Glomerular visceral epithelial cell (primary cell): ENCODE data around the gene ABHD1.
A peak's percentile ranks its signal among the peaks of the same experiment; 100 is the strongest.
"Not testable (repeated sequence)": the region's sequence is repeated elsewhere in the genome, so short reads cannot be mapped to it uniquely, and the experiment has no call there.

Experiments
- DNase-seq: peaks from one replicate; pipeline ENCODE4 v3.0.0-alpha.2; 2016; ENCODE audit errors: extremely low spot score

The ABHD1 gene

DNA sequence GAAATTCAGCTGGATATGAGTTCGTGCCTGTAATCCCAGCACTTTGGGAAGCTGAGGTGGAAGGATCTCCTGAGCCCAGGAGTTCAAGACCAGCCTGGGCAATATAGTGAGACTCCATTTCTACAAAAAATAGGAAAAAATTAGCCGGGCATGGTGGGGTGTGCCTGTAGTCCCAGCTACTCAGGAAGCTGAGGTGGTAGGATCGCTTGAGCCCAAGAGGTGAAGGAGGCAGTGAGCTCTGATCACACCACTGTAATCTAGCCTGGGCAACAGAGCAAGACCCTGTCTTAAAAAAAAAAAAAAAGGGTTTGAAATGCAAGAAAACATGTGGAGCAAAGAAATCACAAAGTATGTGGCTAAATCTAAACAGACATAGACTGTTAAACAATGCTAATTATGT lies 14.5 kb upstream of the ABHD1 start:
- DNase-seq: no peak

DNA sequence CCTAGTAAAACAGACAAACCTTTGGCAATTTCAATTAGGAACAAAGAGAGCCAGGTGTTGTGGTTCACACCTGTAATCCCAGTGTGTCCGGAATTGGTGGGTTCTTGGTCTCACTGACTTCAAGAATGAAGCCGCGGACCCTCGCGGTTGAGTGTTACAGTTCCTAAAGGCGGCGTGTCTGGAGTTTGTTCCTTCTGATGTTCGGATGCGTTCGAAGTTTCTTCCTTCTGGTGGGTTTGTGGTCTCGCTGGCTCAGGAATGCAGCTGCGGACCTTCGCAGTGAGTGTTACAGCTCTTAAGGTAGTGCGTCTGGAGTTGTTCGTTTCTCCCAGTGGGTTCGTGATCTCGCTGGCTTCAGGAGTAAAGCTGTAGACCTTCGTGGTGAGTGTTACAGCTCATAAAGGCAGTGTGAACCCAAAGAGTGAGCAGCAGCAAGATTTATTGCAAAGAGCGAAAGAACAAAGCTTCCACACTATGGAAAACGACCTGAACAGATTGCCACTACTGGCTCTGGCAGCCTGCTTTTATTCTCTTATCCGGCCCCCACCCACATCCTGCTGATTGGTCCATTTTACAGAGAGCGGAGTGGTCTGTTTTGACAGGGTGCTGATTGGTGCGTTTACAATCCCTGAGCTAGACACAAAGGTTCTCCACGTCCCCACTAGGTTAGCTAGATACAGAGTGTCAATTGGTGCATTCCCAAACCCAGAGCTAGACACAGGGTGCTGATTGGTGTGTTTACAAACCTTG lies 12.8 kb upstream of the ABHD1 start:
- not testable (repeated sequence) for DNase-seq

DNA sequence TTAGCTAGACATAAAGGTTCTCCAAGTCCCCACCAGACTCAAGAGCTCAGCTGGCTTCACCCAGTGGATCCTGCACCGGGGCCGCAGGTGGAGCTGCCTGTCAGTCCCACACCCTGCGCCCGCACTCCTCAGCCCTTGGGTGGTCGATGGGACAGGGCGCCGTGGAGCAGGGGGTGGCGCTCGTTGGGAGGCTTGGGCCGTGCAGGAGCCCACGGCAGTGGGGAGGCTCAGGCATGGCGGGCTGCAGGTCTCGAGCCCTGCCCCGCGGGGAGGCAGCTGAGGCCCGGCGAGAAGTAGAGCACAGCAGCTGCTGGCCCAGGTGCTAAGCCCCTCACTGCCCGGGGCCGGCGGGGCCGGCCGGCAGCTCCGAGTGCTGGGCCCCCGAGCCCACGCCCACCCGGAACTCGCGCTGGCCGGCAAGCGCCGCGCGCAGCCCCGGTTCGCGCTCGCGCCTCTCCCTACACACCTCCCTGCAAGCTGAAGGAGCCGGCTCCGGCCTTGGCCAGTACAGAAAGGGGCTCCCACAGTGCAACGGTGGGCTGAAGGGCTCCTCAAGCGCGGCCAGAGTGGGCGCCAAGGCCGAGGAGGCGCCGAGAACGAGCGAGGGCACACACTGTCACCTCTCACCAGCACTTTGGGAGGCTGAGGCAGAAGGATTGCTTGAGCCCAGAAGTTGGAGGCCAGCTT lies 12.1 kb upstream of the ABHD1 start:
- not testable (repeated sequence) for DNase-seq

DNA sequence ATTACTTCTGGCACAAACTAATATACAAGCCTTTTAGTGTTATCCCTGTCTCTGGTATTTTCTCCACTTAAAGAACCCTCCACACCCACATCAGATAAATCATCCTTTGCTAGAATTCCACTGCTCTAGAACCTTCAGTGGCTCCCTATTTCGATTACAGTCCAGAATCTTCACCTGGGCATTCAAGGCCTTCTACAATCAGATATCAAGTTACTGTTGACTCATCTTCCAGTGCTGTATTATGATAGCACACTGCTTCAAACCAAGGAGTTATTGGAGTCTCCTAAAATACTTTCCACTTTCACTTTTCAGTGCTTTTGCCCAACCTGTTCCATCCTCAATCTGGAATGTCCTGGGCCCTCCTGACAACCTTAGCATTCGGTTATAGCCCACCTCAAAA lies 8.1 kb upstream of the ABHD1 start:
- DNase-seq: no peak

DNA sequence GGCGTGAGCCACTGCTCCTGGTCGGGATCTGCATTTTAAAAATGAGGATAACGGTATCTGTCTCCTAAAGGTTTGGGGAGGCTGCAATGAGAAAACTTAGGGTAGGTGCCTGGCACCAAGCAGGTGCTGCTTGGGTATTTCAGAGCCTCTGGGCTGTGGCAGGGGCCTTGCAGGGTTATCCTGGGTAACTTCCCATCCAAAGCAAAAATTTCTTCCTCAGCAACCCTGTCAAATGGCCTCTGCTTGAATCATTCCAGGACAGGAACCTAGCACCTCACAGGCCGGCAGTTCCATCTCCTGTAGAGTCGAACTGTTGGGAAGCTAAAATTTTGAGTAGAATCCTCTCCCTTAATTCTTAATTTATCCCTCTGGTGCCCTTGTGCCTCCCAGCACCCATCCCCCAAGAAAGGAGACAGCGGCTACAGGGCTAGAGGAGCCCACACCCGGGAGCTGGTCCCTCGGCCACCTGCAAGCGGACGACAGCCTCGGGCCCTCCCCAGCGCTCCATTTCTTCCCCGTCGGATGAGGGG lies 5.6 kb upstream of the ABHD1 start:
- no peak for DNase-seq

DNA sequence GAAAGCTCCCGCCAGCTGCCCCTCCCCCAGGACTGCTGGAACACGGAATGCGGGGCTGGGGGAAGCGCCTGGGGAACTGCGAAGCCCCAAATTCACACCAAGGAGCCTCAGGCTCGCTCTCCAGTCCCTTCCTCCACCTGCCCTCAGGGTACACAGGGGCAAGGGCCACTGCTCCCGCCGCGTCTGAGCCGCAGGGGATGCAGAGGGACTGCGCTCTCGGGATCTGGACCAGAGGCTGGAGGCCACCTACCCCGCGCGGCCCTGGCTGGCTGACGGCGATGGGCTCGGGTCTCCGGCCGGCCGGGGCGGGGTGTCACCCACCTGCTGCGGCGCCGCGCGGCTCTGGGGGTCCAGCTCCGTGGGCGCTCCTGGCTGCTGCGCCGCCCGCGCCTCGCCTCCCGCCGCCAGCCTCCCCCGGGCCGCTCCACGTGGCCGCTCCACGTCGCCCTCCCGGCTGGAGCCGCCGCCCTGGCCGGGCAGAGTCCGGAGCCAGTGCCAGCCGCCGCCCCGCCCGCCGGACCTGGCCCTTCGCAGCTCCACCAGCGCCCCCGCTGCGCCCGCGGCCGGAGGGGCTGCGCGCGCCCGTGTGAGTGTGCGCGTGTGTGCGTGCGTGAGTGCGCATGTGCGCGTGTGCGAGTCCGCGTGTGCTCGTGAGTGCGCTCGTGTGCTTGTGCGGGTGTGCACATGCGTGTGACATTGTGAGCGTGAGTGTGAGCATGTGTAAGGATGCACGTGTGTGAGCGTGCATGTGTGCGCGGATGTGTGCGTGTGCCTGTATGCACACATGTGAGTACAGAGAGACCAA lies 4.9 kb upstream of the ABHD1 start, which contains the start of gene CGREF1:
TSS of gene CGREF1 (minus strand) at position 604 of the 805 bp plus-strand sequence. CDS start 14,762 bp downstream, outside the sequence.
- no peak for DNase-seq

DNA sequence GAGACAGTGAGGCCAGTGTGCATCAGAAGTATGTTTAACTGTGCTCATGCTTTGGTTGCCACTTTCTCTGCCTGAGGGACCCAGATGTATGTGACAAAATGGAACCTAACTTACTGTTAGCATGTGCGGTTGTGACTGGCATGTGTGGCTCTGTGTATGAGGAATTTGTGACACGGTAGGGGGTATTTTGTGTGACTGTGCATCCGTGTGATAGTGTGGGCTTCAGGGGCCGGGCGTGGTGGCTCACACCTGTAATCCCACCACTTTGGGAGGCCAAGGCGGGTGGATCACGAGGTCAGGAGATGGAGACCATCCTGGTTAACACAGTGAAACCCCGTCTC lies 4.3 kb upstream of the ABHD1 start:
- not testable (repeated sequence) for DNase-seq

DNA sequence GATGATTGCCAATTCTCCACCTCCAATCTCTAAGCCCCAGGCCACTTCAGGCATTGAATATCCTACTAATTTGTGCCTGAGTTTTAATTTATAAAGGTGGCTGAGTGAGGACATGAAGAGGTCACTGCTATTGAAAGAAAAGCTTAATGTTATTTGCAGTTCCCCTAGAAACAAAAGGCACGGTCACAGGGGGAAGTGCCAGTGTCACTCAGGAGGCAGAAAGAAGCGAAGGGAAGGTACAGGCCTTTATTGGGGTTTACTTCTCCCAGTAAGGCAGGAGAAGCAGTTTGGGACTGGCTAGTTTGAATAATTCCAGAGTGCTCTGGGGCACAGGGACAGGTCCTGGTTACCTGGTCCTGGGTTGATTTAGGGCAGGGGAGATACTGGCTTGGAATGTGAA lies 1.7 kb upstream of the ABHD1 start:
- no peak for DNase-seq

DNA sequence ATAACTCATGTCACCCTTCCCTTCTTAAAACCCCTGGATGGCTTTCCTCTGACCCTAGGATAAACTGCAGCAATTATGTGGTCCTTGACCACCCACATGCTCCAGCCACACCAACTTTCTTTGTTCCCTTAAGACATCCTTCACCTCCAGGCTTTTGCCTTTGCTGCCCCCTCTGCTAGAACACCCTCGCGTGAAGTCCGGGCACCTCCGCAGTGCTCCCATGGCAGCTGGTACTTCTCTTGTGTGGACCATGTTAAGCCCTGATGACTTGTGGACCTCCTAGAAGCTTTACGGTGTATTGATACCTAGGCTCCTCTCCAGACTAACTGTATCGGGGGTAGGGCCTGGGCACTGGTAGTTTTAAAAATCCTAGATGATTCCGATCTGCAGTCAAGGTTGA lies 824 bp upstream of the ABHD1 start:
- DNase-seq: no peak

DNA sequence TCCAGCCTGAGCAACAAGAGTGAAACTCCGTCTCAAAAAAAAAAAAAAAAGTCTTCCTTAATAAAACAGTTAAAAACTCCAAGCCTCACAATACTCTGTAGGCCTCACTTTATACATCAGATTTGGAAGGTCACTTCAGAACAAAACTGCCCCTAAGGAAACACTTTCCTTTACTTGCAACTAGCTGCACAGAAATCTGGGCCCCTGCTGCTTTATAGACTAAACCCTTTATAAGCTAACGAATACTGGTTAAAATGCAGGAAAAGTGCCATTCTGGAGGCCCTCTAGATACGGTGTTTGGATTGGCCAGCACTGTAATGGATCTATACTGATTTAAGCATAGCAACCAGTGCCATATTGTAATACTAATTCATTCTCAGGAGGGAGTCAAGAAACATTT lies 1.5 kb downstream of the ABHD1 start:
- no peak for DNase-seq

DNA sequence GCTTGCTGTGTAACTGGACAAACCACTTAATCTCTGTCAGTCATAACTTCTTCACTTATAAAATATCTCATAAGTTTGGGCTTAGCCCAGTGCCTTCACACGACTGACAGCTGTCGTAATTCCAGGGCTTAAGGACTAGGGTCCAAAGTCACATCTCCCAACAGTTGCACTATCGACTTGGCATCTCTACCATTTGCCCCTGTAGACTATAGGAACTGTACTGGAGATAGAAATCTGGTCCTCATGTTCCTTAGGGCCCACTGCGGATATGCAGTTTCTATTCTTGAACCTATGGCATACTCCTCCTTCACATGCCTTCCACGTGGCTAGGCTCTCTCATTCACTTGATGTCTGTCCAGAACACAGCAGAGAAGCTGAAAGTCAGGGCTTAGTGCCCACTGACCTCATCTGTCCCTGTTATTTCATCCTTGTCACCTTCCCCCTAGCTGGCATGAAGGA lies 2.7 kb downstream of the ABHD1 start:
- no peak for DNase-seq

DNA sequence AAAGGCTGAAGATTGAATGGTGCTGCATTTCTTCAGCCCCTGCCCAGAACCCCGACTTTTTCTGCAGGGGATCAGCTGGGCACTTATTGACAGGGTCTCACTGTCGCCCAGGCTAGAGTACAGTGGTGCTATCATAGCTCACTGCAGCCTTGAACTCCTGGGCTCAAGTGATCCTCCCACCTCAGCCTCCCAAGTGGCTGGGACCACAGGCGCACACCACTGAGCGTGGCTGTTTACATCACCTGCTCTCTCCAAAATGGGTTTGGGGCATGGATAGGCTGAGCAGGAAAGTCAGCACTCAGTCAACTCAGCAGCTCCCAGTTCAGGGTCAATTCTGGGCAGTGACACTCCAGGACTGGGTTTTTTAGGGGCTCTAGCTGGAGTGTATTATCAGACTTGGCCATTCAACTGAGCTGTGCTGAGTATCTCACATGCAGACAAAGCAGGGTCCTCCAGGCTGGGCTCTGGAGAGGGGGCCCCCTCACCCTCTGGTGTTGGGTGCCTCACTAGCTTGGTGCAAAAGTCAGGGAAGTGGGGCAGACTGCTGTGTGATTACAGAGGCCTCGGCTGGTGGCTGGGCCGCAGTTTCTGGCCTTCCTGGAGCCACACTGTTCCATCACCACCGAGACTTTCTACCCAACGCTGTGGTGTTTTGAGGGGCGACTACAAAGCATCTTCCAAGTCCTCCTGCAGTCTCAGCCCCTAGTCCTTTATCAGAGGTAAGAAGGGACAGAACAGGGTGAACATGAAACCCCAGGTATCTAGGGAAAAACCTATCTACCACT lies 4.5 kb downstream of the ABHD1 start:
- DNase-seq: no peak

DNA sequence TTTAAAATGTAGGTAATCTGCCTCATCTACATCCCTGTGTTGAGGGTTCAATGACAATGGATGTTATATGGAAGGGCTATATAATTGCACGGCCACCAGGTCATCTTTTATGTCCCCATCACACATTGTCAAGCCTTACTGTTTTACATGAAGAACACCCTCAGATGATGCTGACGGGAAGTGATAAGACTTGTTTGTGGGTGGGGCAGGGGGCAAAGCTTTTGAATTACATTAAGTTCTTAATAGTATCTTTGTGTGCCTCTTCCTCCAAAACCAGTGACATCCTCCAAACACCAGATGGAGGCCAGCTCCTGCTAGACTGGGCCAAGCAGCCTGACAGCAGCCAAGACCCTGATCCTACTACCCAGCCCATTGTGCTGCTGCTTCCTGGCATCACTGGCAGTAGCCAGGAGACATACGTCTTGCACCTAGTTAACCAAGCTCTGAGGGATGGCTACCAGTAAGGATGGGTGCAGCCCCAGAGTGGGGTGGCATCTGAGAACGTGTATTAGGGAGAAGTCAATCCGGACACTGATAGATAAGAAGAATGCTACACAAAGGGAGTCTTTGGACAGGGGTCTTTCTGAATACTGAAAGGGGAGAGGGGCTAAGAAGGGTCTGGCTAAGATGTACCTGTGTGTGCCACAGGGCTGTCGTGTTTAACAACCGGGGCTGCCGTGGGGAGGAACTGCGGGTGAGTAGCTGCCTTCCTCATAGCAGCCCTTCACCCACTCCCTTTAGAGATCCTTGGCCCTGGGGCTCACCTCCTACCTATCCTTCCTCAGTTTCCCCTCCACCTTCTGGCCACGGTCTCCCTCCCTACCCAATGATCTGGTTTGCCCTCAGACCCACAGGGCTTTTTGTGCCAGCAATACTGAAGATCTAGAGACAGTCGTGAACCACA lies 5.3 kb downstream of the ABHD1 start:
- DNase-seq: no peak

DNA sequence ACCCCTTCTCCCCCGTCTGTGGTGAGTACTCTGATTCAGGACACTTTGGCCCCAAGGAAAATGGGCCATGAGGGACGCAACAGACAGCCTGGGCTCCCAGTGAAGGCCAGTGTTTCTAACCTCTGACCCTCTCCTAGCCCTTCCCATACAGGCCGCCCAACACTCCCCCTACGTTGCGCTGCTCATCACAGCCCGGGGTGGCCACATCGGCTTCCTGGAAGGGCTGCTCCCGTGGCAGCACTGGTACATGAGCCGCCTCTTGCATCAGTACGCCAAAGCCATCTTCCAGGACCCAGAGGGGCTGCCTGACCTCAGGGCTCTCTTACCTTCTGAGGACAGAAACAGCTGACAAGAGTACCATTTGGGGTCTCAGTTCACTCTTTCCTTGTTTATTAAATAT lies 6.8 kb downstream of the ABHD1 start:
- no peak for DNase-seq

DNA sequence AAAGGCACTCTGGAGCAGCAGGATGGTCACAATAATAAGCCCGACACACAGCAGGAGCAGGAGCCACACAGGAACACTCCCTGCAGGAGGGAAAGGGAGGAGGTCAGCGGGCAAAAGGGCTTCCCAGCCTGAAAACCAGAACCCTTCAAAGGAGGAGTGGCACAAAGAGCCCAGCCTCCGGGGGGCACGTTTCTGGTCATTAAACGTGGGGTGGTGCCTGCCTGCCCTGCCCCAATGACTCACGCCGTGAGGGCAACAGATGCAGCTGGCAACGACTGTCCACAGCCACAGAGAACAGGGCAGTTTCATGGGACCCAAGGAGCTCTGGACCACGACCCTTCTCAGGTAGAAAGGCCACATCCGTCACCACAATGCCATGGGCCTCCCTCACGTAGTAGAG lies 7.8 kb downstream of the ABHD1 start:
- no peak for DNase-seq

DNA sequence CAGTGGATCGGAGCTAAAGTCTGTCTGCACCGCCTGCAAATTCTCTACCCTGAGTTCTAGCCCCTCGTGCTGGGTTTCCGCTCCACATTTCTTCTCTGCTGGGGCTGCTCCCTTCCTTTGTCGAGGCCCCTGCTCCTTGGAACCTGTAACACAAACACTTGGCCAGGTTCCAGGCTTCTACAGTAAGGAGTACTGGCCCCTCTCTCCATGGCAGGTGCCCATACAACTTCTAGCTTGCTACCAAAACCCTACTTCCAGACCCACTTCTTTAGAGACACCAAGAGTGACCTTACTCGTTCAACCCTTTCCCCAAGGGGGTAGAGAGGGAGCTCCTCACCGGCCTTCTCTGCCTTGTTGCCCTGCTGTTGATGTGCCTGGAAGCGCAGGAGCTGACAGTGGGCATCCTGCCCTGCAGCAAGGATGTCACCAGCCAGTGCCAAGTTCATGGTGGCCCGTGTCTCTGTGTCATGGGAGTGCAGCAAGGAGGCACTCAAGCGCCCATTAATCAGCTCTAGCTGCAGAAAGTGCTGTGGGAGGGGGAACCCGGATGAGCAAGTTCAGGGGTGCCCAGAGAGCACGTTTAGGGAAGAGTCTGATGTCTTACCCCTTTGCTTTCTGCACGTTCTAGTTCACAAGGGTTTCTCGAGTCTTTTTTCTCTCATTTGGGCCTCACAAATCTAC lies 9.7 kb downstream of the ABHD1 start:
- no peak for DNase-seq

DNA sequence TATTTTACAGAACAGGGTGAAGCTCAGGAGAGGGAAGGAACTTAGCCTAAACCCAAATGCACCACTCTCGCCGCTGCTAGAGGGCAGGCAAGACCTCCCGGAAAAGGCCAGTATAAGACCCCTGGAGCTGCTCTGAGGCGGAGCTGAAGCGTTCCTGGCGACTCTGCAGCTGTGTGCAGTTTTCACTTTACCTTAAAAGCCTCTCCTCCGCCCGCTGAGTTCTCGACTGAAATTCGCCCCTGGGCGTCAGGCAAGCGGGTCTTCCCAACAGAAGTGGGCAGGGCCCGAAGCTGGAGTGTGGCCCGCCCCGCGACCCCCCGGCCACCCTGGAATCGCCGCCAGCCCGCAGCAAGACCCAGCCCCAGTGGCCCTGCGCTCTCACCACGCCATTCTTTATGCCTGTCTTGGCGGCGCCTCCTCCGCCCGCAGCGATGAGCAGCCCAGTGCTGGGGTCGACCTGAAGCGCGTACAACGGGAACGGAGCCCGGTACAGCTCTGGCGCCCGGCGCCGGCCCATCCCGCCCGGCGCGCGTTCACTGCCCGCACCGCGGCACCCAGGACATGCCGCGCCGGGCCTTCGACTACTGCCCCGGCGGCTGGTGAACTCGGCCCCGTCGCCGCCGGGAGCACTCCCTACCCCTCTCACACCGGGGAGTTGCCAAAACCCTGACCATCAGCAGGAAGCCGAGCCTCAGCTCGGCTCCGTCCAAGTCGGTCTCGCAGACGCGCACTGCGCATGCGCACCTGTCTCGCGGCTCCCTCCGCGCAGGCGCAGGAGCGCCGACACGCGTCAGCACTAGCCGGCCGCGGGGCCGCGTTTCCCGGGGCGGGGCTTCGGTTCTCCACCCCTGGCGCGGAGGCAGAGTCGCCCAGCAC lies 10.5 kb downstream of the ABHD1 start, which contains the start of gene PREB:
TSS of gene PREB (minus strand) at position 732 of the 876 bp plus-strand sequence. CDS start at position 517, 215 bp downstream.
- DNase-seq: peak; percentile 94

DNA sequence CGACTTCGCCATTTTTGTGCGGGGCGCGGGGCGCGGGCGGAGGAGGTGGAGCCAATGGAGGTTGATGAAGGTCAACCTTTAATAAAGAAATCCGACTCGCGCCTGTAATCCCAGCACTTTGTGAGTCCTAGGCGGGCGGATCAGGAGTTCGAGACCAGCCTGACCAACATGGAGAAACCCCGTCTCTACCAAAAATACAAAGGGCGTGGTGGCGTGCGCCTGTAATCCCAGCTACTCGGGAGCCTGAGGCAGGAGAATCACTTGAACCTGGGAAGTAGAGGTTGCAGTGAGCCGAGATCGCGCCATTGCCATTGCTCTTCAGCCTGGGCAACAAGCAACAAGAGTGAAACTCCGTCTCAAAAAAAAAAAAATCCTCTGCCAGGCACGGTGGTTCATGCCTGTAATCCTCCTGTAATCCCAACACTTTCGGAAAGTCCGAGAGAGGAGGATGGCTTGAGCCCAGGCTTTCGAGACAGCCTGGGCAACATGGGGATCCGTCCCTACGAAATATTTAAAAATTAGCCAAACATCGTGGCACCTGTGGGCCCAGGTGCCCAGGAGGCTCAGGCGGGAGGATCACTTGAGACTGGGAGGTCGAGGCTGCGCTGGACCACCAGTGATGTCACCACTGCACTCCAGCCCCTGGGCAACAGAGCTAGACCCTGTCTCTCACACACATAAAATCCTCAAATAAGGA lies 11.3 kb downstream of the ABHD1 start:
- no peak for DNase-seq
